Activated gamma-delta T cell treated with anti-CD3 and anti-CD28 coated beads, Interleukin-2, amount 50 U/mL, for 16 hours (primary cell): ENCODE results near the gene ALKBH4.
A peak's percentile ranks its signal among the peaks of the same experiment; 100 is the strongest.
"Not testable (repeated sequence)": the region's sequence is repeated elsewhere in the genome, so short reads cannot be mapped to it uniquely, and the experiment has no call there.

Experiments used
- DNase-seq: peaks from one replicate; pipeline ENCODE4 v3.0.0-alpha.2; 2020; ENCODE audit warnings: low read depth

Gene ALKBH4

GRCh38 chr7:102464577-102465280, at the start of gene ALKBH4, which contains the start of gene LRWD1:
Gene ALKBH4 (minus strand): TSS chr7:102464863. CDS start chr7:102464836, 27 bp downstream.
Gene LRWD1 (plus strand): TSS chr7:102464984. CDS start chr7:102465081, 97 bp downstream.
- DNase-seq: peak; percentile 94

- not testable (repeated sequence) for DNase-seq
Measured at GRCh38 chr7:102512642-102513221, 48.1 kb upstream of the ALKBH4 start.

- DNase-seq: not testable (repeated sequence)
Measured at GRCh38 chr7:102511860-102512522, 47.3 kb upstream of the ALKBH4 start.

GRCh38 chr7:102510575-102510974, 45.9 kb upstream of the ALKBH4 start:
- not testable (repeated sequence) for DNase-seq

DNA sequence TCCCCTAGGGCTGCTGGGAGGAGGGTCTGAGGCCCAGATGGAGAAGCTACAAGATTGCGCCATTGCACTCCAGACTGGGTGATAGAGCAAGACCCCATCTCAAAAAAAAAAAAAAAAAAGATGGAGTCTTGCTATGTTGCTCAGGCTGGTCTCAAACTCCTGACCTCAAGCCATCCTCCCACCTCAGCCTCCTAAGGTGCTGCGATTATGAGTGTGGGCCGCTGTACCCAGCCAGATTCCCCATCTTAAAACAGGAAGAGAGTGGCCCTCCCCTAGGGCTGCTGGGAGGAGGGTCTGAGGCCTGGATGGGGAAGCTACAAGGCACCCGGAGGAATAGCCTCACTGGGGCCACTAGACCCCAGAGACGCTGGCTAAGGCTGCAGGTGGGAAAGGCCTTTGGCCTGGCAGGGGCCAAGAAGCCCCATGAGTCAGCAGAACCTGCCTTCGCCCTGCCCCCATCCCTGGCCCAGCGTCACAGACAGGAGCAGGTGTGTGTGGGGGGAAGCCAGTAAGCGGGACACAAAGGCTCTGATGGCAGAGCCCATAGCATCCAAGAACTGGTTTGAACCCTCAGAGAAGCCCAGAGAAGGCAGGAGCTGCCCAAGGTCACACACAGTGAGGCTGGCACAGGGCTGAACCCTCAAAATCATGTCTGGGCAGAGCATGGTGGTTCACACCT, 42.9 kb upstream of the ALKBH4 start:
- not testable (repeated sequence) for DNase-seq

- not testable (repeated sequence) for DNase-seq
Measured at GRCh38 chr7:102505298-102506185, 40.9 kb upstream of the ALKBH4 start.

- not testable (repeated sequence) for DNase-seq
Measured at GRCh38 chr7:102503141-102503540, 38.5 kb upstream of the ALKBH4 start.

DNA sequence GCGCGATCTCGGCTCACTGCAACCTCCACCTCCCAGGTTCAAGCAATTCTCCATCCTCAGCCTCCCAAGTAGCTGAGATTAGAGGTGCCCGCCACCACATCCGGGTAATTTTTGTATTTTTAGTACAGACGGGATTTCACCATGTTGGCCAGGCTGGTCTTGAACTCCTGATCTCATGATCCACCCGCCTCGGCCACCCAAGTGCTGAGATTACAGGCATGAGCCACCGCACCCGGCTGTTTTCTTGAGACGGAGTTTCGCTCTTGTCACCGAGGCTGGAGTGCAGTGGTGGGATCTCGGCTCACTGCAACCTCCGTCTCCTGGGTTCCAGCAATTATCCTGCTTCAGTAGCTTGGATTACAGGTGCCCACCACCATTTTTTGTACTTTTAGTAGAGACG, 33.7 kb upstream of the ALKBH4 start:
- DNase-seq: not testable (repeated sequence)

DNA sequence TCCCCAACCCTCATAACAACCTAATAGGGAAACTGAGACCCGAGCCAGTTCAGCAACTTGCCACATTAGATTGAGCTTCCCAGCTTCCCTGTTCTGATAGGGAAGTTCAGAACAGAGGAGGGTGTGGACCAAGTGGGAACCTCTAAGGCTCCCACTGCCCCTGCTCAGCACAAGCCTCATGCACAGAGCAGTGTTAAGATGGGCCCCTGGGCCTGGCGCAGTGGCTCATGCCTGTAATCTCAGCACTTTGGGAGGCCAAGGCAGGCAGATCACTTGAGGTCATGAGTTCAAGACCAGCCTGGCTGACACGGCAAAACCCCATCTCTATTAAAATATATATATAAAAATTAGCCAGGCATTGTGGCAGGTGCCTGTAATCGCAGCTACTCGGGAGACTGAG, 32.6 kb upstream of the ALKBH4 start:
- not testable (repeated sequence) for DNase-seq

GRCh38 chr7:102496861-102497260, 32.2 kb upstream of the ALKBH4 start:
- DNase-seq: not testable (repeated sequence)

GRCh38 chr7:102494473-102495149, 29.9 kb upstream of the ALKBH4 start:
- not testable (repeated sequence) for DNase-seq

- DNase-seq: not testable (repeated sequence)
Measured at GRCh38 chr7:102494026-102494425, 29.4 kb upstream of the ALKBH4 start.

GRCh38 chr7:102493220-102493935, 28.7 kb upstream of the ALKBH4 start:
- DNase-seq: not testable (repeated sequence)

GRCh38 chr7:102490529-102491075, 25.9 kb upstream of the ALKBH4 start:
- not testable (repeated sequence) for DNase-seq

- DNase-seq: not testable (repeated sequence)
Measured at GRCh38 chr7:102484317-102484716, 19.7 kb upstream of the ALKBH4 start.

DNA sequence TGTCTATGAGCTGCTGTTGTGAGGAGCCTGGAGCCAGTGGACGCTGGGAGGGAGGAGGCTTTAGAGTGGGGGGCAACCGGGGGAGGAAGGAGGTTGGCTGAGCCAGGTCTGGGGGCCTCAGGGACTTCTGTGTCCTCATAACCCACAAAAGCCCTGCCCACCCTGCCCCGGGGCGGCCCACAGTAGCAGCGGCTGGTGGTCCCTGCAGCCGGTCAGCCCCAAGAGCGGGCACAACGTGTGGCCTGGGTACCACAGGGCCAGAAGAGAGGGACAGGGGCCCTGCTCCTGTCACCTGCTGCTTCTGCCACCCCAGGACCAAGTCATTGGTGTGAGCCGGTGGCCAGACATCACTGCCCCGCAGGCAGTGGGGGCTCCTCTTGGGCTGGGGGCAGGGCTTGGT, 17.3 kb upstream of the ALKBH4 start:
- not testable (repeated sequence) for DNase-seq

DNA sequence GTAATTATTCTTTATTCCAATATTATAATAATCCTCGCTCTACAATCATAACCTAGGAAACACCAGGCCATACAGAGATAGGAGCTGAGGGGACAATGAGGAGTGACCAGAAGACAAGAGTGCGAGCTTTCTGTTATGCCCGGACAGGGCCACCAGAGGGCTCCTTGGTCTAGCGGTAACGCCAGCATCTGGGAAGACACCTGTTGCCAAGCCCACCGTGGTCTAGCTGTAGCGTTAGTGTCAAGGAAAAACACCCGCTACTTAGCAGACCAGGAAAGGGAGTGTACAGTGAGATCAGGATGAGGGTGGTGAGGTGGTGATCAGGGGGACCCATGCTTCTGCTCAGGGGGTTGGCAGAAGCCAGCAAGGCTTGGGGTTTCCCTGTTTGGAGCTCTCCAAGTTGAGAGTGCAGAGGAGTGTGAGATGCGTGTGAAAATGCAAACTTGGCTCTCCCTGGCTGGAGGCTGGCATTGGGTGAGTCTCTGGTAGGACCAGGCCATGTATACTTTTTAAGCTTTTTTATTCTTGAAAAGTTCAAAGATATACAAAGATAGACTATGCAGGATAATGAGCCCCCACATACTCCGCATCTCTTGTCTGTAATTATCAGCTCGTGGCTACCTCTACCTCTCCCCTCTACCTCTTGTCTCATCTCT, 15.4 kb upstream of the ALKBH4 start:
- not testable (repeated sequence) for DNase-seq

GRCh38 chr7:102479209-102479584, 14.5 kb upstream of the ALKBH4 start:
- DNase-seq: not testable (repeated sequence)
